ENCODE measurements around the gene ZNF215.

- TF ChIP-seq EZH2 (IDR thresholded peaks at IDR 0.05; ENCODE audit: borderline replicate concordance, insufficient read depth, low read depth, low read length, poor library complexity, severe bottlenecking) (no peak), CTCF (IDR thresholded peaks at IDR 0.05) (no peak)
Observed at GRCh38 chr11:6920702-6921101, 5.5 kb upstream of the ZNF215 start, which contains the start of gene OR2D3.
